Measurements from ENCODE around the gene TNN.

Gene TNN

GRCh38 chr1:175067362-175068106 is at the start of gene TNN:
TNN (plus strand) TSS chr1:175067833; CDS start chr1:175077419, 9,586 bp downstream.
- no peak for TF ChIP-seq NFIC (IDR thresholded peaks at IDR 0.05)
- TF ChIP-seq TCF12 (IDR thresholded peaks at IDR 0.05; ENCODE audit: low read depth), result no peak
- no peak for TF ChIP-seq RAD21 (IDR thresholded peaks at IDR 0.05; ENCODE audit: low read depth)
- TF ChIP-seq MAX (IDR thresholded peaks at IDR 0.05), result no peak
- TF ChIP-seq, protein P1, sequence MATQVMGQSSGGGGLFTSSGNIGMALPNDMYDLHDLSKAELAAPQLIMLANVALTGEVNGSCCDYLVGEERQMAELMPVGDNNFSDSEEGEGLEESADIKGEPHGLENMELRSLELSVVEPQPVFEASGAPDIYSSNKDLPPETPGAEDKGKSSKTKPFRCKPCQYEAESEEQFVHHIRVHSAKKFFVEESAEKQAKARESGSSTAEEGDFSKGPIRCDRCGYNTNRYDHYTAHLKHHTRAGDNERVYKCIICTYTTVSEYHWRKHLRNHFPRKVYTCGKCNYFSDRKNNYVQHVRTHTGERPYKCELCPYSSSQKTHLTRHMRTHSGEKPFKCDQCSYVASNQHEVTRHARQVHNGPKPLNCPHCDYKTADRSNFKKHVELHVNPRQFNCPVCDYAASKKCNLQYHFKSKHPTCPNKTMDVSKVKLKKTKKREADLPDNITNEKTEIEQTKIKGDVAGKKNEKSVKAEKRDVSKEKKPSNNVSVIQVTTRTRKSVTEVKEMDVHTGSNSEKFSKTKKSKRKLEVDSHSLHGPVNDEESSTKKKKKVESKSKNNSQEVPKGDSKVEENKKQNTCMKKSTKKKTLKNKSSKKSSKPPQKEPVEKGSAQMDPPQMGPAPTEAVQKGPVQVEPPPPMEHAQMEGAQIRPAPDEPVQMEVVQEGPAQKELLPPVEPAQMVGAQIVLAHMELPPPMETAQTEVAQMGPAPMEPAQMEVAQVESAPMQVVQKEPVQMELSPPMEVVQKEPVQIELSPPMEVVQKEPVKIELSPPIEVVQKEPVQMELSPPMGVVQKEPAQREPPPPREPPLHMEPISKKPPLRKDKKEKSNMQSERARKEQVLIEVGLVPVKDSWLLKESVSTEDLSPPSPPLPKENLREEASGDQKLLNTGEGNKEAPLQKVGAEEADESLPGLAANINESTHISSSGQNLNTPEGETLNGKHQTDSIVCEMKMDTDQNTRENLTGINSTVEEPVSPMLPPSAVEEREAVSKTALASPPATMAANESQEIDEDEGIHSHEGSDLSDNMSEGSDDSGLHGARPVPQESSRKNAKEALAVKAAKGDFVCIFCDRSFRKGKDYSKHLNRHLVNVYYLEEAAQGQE (IDR thresholded peaks at IDR 0.05; ENCODE audit: low read depth), result no peak
- no peak for TF ChIP-seq CREB1 (IDR thresholded peaks at IDR 0.05; ENCODE audit: low read depth)
- no peak for TF ChIP-seq ZBTB7A (IDR thresholded peaks at IDR 0.05; ENCODE audit: low read depth)
- TF ChIP-seq TEAD4 (IDR thresholded peaks at IDR 0.05), result no peak
- TF ChIP-seq EP300 (IDR thresholded peaks at IDR 0.05; ENCODE audit: borderline replicate concordance), result no peak
- no peak for TF ChIP-seq FOXM1 (IDR thresholded peaks at IDR 0.05; ENCODE audit: borderline replicate concordance, low read depth)
- TF ChIP-seq EGR1 (IDR thresholded peaks at IDR 0.05), result no peak
- no peak for TF ChIP-seq TAF1 (IDR thresholded peaks at IDR 0.05; ENCODE audit: low read depth)
- no peak for TF ChIP-seq YY1 (IDR thresholded peaks at IDR 0.05; ENCODE audit: low read depth)

DNA sequence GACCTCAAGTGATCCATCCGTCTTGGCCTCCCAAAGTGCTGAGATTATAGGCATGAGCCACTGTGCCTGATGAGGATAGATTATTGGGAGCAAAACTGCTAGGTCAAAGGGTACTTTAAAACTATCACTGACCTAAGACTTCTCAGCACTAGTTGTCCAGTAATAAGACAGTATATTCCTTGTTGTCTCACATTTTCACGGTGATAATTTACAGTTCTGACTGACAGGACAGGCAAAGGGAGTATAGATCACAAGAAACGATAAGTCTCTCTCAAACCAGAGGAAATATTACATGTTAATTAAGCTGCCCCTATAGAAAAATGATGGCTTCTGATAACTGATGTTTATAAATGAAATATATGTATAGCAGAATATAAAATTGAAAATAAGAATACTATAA is 48.1 kb upstream of the TNN start:
- TF ChIP-seq MAX (IDR thresholded peaks at IDR 0.05), result no peak
- TF ChIP-seq FOXM1 (IDR thresholded peaks at IDR 0.05; ENCODE audit: borderline replicate concordance, low read depth), result no peak
- TF ChIP-seq TEAD4 (IDR thresholded peaks at IDR 0.05), result no peak
- no peak for TF ChIP-seq ZBTB7A (IDR thresholded peaks at IDR 0.05; ENCODE audit: low read depth)
- no peak for TF ChIP-seq YY1 (IDR thresholded peaks at IDR 0.05; ENCODE audit: low read depth)
- no peak for TF ChIP-seq RAD21 (IDR thresholded peaks at IDR 0.05; ENCODE audit: low read depth)
- TF ChIP-seq EGR1 (IDR thresholded peaks at IDR 0.05), result no peak
- TF ChIP-seq NFIC (IDR thresholded peaks at IDR 0.05), result no peak
- TF ChIP-seq TAF1 (IDR thresholded peaks at IDR 0.05; ENCODE audit: low read depth), result no peak
- no peak for TF ChIP-seq EP300 (IDR thresholded peaks at IDR 0.05; ENCODE audit: borderline replicate concordance)
- TF ChIP-seq TCF12 (IDR thresholded peaks at IDR 0.05; ENCODE audit: low read depth), result no peak
- TF ChIP-seq, protein P1 (IDR thresholded peaks at IDR 0.05; ENCODE audit: low read depth), result no peak
- TF ChIP-seq, protein P2, sequence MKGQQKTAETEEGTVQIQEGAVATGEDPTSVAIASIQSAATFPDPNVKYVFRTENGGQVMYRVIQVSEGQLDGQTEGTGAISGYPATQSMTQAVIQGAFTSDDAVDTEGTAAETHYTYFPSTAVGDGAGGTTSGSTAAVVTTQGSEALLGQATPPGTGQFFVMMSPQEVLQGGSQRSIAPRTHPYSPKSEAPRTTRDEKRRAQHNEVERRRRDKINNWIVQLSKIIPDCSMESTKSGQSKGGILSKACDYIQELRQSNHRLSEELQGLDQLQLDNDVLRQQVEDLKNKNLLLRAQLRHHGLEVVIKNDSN (IDR thresholded peaks at IDR 0.05), result no peak

DNA sequence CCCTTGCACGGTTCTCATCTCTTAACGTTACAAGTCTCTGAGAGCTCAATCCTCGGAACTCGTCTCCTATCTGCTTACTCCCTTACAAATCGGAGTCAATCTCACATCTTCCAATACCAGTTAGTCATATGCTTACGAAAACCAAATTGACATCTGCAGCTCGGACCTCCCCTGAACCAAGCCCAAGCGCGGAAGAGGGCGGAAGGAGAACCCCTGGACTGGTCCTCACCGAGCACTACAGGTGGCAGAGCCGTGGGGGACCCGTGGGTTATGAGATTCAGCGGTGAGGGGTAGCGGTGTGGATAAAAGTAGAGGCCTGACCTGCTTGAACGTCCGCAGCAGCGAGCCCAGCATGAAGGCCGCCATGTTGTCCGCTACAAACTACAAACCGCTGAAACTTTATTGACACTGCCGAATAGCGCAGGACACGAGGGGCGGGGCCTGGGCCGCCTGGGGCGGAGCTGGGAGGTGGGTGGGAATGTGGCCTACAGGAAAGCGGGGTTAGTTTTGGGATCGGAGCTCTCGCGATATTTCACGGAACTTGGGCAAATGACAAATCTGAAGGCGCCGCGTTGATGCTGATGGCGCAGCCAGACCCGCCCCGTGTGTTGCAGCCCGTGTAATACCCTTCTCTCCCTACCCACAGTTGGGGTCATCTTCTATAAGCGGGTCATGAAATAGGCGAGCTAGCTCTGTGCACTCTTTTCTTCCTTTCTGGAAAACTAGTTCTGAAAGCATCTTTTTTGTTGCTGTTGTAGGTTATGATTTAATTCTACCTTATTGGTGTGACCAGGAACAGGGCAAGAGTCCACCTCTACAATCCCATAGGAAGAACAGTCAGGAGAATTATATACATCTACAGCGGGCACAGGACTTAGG is 44.4 kb upstream of the TNN start, which contains the start of gene MRPS14:
TSS of gene MRPS14 (minus strand) at position 383 of the 879 bp plus-strand sequence. CDS start at position 366, 17 bp downstream.
- TF ChIP-seq TAF1 (IDR thresholded peaks at IDR 0.05; ENCODE audit: low read depth) (peak; percentile 93), TEAD4 (IDR thresholded peaks at IDR 0.05) (peak; percentile 59), RAD21 (IDR thresholded peaks at IDR 0.05; ENCODE audit: low read depth) (no peak), TCF12 (IDR thresholded peaks at IDR 0.05; ENCODE audit: low read depth) (peak; percentile 74), EGR1 (IDR thresholded peaks at IDR 0.05) (no peak; the same call in 1 of the 2 replicates), ZBTB7A (IDR thresholded peaks at IDR 0.05; ENCODE audit: low read depth) (no peak), MAX (IDR thresholded peaks at IDR 0.05) (peak; percentile 57), EP300 (IDR thresholded peaks at IDR 0.05; ENCODE audit: borderline replicate concordance) (no peak), CREB1 (IDR thresholded peaks at IDR 0.05; ENCODE audit: low read depth) (peak; percentile 54; the same call in 1 of the 2 replicates), YY1 (IDR thresholded peaks at IDR 0.05; ENCODE audit: low read depth) (peak; percentile 98), CEBPB (IDR thresholded peaks at IDR 0.05) (no peak), FOXM1 (IDR thresholded peaks at IDR 0.05; ENCODE audit: borderline replicate concordance, low read depth) (no peak), NFIC (IDR thresholded peaks at IDR 0.05) (no peak; the same call in 1 of the 2 replicates)
- TF ChIP-seq, protein P1 (IDR thresholded peaks at IDR 0.05; ENCODE audit: low read depth), result no peak
- TF ChIP-seq, protein P2 (IDR thresholded peaks at IDR 0.05), result no peak

Measured in Ishikawa (cell line).